HEK293 (cell line): ENCODE measurements around the gene CCDC112.
"Not testable (repeated sequence)": the region's sequence is repeated elsewhere in the genome, so short reads cannot be mapped to it uniquely, and the experiment has no call there.

ENCODE experiments used
- CTCF ChIA-PET: fragments of 350-600 bp; formaldehyde crosslinking; extraction: SDS; loops from one replicate; lab custom pipeline; 2021; ENCODE audit warnings: antibody characterized with exemption; lab: Yijun Ruan, JAX
- POLR2A ChIA-PET: fragments of 300-600 bp; formaldehyde crosslinking; extraction: SDS; loops from one replicate; lab custom pipeline; 2020; ENCODE audit warnings: antibody characterized with exemption, inconsistent platforms; lab: Yijun Ruan, JAX
- H3K27ac ChIP-seq: fragments of 200-500 bp; sonication (Bioruptor generic); 2 replicates; pipeline ENCODE4 v1.5.1; 2014; ENCODE audit warnings: low read depth, low read length, control low read depth, inconsistent platforms; ENCODE audit errors: extremely low read depth
- H3K36me3 ChIP-seq, 2 experiments: fragments of 200-500 bp in 1 of 2; sonication (Bioruptor generic) in 1 of 2; 1 replicate in 1 of 2; 2 replicates in 1 of 2; pipeline ENCODE4 v1.5.1; 2014 to 2017; ENCODE audit warnings: inconsistent platforms in 2 of 2, low read length in 2 of 2; ENCODE audit not compliant: control insufficient read depth in 2 of 2, insufficient read depth in 1 of 2
- H3K4me1 ChIP-seq: fragments of 200-500 bp; sonication (Bioruptor generic); 2 replicates; pipeline ENCODE4 v1.5.1; 2014; ENCODE audit warnings: mild to moderate bottlenecking, low read length, inconsistent platforms; ENCODE audit not compliant: control insufficient read depth, insufficient read depth
- H3K4me3 ChIP-seq: 2 replicates; pipeline ENCODE4 v1.5.1; 2011; ENCODE audit warnings: low read depth, mild to moderate bottlenecking, control low read depth, low read length, moderate library complexity
- H3K9me3 ChIP-seq: fragments of 200-500 bp; sonication (Bioruptor generic); 2 replicates; pipeline ENCODE4 v1.5.1; 2014; ENCODE audit warnings: low read depth, low read length, inconsistent platforms; ENCODE audit not compliant: control insufficient read depth, insufficient read depth
- IKZF3 ChIP-seq: fragments of 450-650 bp; IDR thresholded peaks from 2 replicates; pipeline ENCODE4 v1.5.0; 2018; ENCODE audit warnings: missing biosample characterization, mild to moderate bottlenecking, missing genetic modification characterization, moderate library complexity
- KLF10 ChIP-seq: fragments of 450-650 bp; IDR thresholded peaks from 2 replicates; pipeline ENCODE4 v1.5.1; 2018; ENCODE audit warnings: missing biosample characterization, mild to moderate bottlenecking, missing genetic modification characterization
- KLF9 ChIP-seq: fragments of 450-650 bp; formaldehyde crosslinking; IDR thresholded peaks from 2 replicates; pipeline ENCODE4 v1.5.1; 2016; ENCODE audit warnings: missing biosample characterization, missing genetic modification characterization, low read depth
- MZF1 ChIP-seq: fragments of 450-650 bp; formaldehyde crosslinking; IDR thresholded peaks from 2 replicates; pipeline ENCODE4 v1.5.1; 2017; ENCODE audit warnings: missing biosample characterization, missing genetic modification characterization, borderline replicate concordance
- REST ChIP-seq: fragments of 450-650 bp; formaldehyde crosslinking; IDR thresholded peaks from 2 replicates; pipeline ENCODE4 v1.5.1; 2016; ENCODE audit warnings: missing biosample characterization, missing genetic modification characterization
- SETDB1 ChIP-seq: IDR thresholded peaks from one replicate; pipeline ENCODE4 v1.6.1; 2017; ENCODE audit warnings: mild to moderate bottlenecking, low read length, moderate library complexity, mixed read lengths; ENCODE audit not compliant: insufficient read length
- ZBTB1 ChIP-seq: fragments of 450-650 bp; formaldehyde crosslinking; IDR thresholded peaks from 2 replicates; pipeline ENCODE4 v1.5.1; 2016; ENCODE audit warnings: missing biosample characterization, missing genetic modification characterization
- ZBTB11 ChIP-seq: fragments of 450-650 bp; formaldehyde crosslinking; conservative IDR thresholded peaks from 2 replicates; pipeline ENCODE4 v1.5.1; 2016; ENCODE audit warnings: low read depth, missing biosample characterization, missing genetic modification characterization
- ZBTB48 ChIP-seq: fragments of 450-650 bp; formaldehyde crosslinking; IDR thresholded peaks from 2 replicates; pipeline ENCODE4 v1.5.1; 2016; ENCODE audit warnings: missing biosample characterization, missing genetic modification characterization
- ZIC2 ChIP-seq: fragments of 450-650 bp; formaldehyde crosslinking; IDR thresholded peaks from 2 replicates; pipeline ENCODE4 v1.5.1; 2016; ENCODE audit warnings: missing biosample characterization, missing genetic modification characterization
- ZNF16 ChIP-seq: fragments of 450-650 bp; formaldehyde crosslinking; IDR thresholded peaks from 2 replicates; pipeline ENCODE4 v1.5.1; 2016; ENCODE audit warnings: low read depth, missing biosample characterization, missing genetic modification characterization
- ZNF175 ChIP-seq: fragments of 450-650 bp; formaldehyde crosslinking; IDR thresholded peaks from 2 replicates; pipeline ENCODE4 v1.5.1; 2016; ENCODE audit warnings: missing biosample characterization, missing genetic modification characterization
- ZNF184 ChIP-seq: fragments of 450-650 bp; IDR thresholded peaks from 2 replicates; pipeline ENCODE4 v1.5.1; 2018; ENCODE audit warnings: missing biosample characterization, mild to moderate bottlenecking, missing genetic modification characterization
- ZNF223 ChIP-seq: fragments of 450-650 bp; formaldehyde crosslinking; IDR thresholded peaks from 2 replicates; pipeline ENCODE4 v1.5.1; 2016; ENCODE audit warnings: missing biosample characterization, missing genetic modification characterization
- ZNF23 ChIP-seq: fragments of 450-650 bp; formaldehyde crosslinking; IDR thresholded peaks from 2 replicates; pipeline ENCODE4 v1.5.1; 2016; ENCODE audit warnings: missing biosample characterization, missing genetic modification characterization, borderline replicate concordance
- ZNF335 ChIP-seq: fragments of 450-650 bp; formaldehyde crosslinking; conservative IDR thresholded peaks from 2 replicates; pipeline ENCODE4 v1.5.1; 2016; ENCODE audit warnings: missing biosample characterization, missing genetic modification characterization
- ZNF416 ChIP-seq: fragments of 450-650 bp; formaldehyde crosslinking; IDR thresholded peaks from 2 replicates; pipeline ENCODE4 v1.5.1; 2016; ENCODE audit warnings: missing biosample characterization, missing genetic modification characterization
- ZNF514 ChIP-seq: fragments of 450-650 bp; formaldehyde crosslinking; IDR thresholded peaks from 2 replicates; pipeline ENCODE4 v1.5.1; 2016; ENCODE audit warnings: missing biosample characterization, missing genetic modification characterization
- ZNF521 ChIP-seq: fragments of 450-650 bp; formaldehyde crosslinking; IDR thresholded peaks from 2 replicates; pipeline ENCODE4 v1.5.1; 2017; ENCODE audit warnings: missing biosample characterization, mild to moderate bottlenecking, missing genetic modification characterization
- ZNF558 ChIP-seq: fragments of 450-650 bp; formaldehyde crosslinking; IDR thresholded peaks from 2 replicates; pipeline ENCODE4 v1.5.1; 2016; ENCODE audit warnings: missing biosample characterization, missing genetic modification characterization
- ZNF658 ChIP-seq: fragments of 450-650 bp; formaldehyde crosslinking; IDR thresholded peaks from 2 replicates; pipeline ENCODE4; 2016; ENCODE audit warnings: missing biosample characterization, missing genetic modification characterization
- ZNF660 ChIP-seq: fragments of 450-650 bp; IDR thresholded peaks from 2 replicates; pipeline ENCODE4 v1.5.1; 2018; ENCODE audit warnings: missing biosample characterization, mild to moderate bottlenecking, missing genetic modification characterization
- ZSCAN23 ChIP-seq: fragments of 450-650 bp; formaldehyde crosslinking; IDR thresholded peaks from 2 replicates; pipeline ENCODE4 v1.5.1; 2016; ENCODE audit warnings: missing biosample characterization, missing genetic modification characterization

Gene CCDC112

GRCh38 chr5:115329475-115329874, 33.0 kb upstream of the CCDC112 start:
- Histone ChIP-seq H3K36me3 (no peaks in the 10 kb centered on the region), H3K9me3 (no peaks in the 10 kb centered on the region), H3K27ac (no peak overlapping the region), H3K4me1 (no peaks in the 10 kb centered on the region), H3K4me3 (no peak overlapping the region)
- no peak for TF ChIP-seq REST (tag by site-specific recombination)
- no peak for TF ChIP-seq ZNF521
- TF ChIP-seq ZNF416 (tag by site-specific recombination): no peak
- no peak for TF ChIP-seq ZNF558 (tag by site-specific recombination)
- TF ChIP-seq KLF9: no peak
- TF ChIP-seq ZIC2 (tag by site-specific recombination): no peak
- no peak for TF ChIP-seq ZNF23
- POLR2A ChIA-PET: no interaction called here
- CTCF ChIA-PET: interaction anchor here (0.6 to 0.7 kb wide), 2 partner anchors 14 to 85 kb away, joined by 3 read pairs; no protein-coding TSS in a partner anchor

GRCh38 chr5:115328617-115329274, 32.3 kb upstream of the CCDC112 start:
- H3K4me3 ChIP-seq, POLR2A ChIA-PET, H3K36me3 ChIP-seq, H3K9me3 ChIP-seq, H3K27ac ChIP-seq, H3K4me1 ChIP-seq: not testable (repeated sequence)
- CTCF ChIA-PET: interaction anchor here (0.7 kb wide), 1 partner anchor 86 kb away, joined by 3 read pairs; no protein-coding TSS in a partner anchor

- H3K36me3 ChIP-seq: no peaks in the 10 kb centered on the region
- no peak for TF ChIP-seq SETDB1
- TF ChIP-seq ZNF514 (tag by site-specific recombination): no peak
- TF ChIP-seq ZBTB11: no peak
- no peak for TF ChIP-seq KLF10 (tag by site-specific recombination)
- TF ChIP-seq ZNF658 (tag by site-specific recombination): no peak
- no peak for TF ChIP-seq ZNF660
- TF ChIP-seq ZNF184 (tag by site-specific recombination): no peak
- TF ChIP-seq ZNF335 (tag by site-specific recombination): no peak
- TF ChIP-seq ZBTB1: no peak
- no peak for TF ChIP-seq MZF1 (tag by site-specific recombination)
- TF ChIP-seq IKZF3: no peak
- no peak for TF ChIP-seq ZNF175 (tag by site-specific recombination)
- no peak for TF ChIP-seq ZBTB48 (tag by site-specific recombination)
- TF ChIP-seq ZNF16 (tag by site-specific recombination): no peak
- TF ChIP-seq ZSCAN23: no peak
- no peak for TF ChIP-seq ZNF223
- TF ChIP-seq, all 188 proteins: peak for 0
- Histone ChIP-seq H3K9me3 (no peaks in the 10 kb centered on the region), H3K4me1 (no peaks in the 10 kb centered on the region), H3K27ac (no peak overlapping the region), H3K4me3 (no peak overlapping the region)
- ChIA-PET POLR2A (no interaction called here), CTCF (interaction anchor here (2.7 kb wide), 1 partner anchor 15 kb away, joined by 13 read pairs; no protein-coding TSS in a partner anchor)
Measured at GRCh38 chr5:115325296-115325959, 29.0 kb upstream of the CCDC112 start.
